Ovary (tissue), 3 donors: ENCODE results near the gene GALE.

Experiments
- EP300 ChIP-seq: sonication (generic); formaldehyde crosslinking; IDR thresholded peaks from one replicate; pipeline ENCODE4 v1.6.1; 2017; ENCODE audit warnings: antibody characterized with exemption
- POLR2A ChIP-seq: fragments of 450-650 bp; IDR thresholded peaks from one replicate; pipeline ENCODE4 v1.6.1; 2017; ENCODE audit warnings: antibody characterized with exemption, mild to moderate bottlenecking, moderate library complexity
- TF ChIP-seq, protein P1 (sequence below), 3 donors: fragments of 450-650 bp in 2 of 3; fragments of 200-600 bp in 1 of 3; IDR thresholded peaks; one replicate each; pipeline versions ENCODE4 v1.5.1 to v1.8.0; 2016 to 2022; ENCODE audit warnings: antibody characterized with exemption in 3 of 3, mild to moderate bottlenecking in 1 of 3
- donor health status: DM: no; HTN: no; CAD: no.

DNA sequence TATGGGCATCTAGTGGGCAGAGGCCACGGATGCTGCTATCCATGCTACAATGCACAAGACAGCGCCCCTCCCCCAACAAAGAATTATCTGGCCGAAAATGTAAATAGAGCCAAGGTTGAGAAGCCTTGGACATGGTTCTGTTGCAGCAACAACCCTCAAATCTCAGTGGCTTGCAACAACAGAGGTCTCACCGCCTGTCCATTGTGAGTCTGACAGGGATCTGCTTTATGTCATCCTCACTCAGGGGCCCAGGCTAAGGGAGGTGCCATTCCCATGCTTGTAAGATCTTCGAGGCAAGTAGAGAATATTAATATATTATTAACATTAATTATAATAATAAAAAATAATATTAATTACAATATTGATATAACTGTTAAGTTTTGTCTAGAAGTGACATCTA, 31.8 kb downstream of the GALE start:
- TF ChIP-seq POLR2A (no peak), EP300 (no peak)
- TF ChIP-seq, protein P1, sequence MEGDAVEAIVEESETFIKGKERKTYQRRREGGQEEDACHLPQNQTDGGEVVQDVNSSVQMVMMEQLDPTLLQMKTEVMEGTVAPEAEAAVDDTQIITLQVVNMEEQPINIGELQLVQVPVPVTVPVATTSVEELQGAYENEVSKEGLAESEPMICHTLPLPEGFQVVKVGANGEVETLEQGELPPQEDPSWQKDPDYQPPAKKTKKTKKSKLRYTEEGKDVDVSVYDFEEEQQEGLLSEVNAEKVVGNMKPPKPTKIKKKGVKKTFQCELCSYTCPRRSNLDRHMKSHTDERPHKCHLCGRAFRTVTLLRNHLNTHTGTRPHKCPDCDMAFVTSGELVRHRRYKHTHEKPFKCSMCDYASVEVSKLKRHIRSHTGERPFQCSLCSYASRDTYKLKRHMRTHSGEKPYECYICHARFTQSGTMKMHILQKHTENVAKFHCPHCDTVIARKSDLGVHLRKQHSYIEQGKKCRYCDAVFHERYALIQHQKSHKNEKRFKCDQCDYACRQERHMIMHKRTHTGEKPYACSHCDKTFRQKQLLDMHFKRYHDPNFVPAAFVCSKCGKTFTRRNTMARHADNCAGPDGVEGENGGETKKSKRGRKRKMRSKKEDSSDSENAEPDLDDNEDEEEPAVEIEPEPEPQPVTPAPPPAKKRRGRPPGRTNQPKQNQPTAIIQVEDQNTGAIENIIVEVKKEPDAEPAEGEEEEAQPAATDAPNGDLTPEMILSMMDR (IDR thresholded peaks at IDR 0.05) = no peak
